GM12872 (cell line): ENCODE results near the gene GPR108.

ENCODE experiments used
- CTCF ChIP-seq: IDR thresholded peaks from 3 replicates; pipeline ENCODE4 v1.5.1; 2011; ENCODE audit warnings: low read depth, mild to moderate bottlenecking, low read length, moderate library complexity; ENCODE audit not compliant: insufficient read depth

The GPR108 gene

GRCh38 chr19:6723108-6723618, 14.2 kb downstream of the GPR108 start:
- TF ChIP-seq CTCF, result no peak

DNA sequence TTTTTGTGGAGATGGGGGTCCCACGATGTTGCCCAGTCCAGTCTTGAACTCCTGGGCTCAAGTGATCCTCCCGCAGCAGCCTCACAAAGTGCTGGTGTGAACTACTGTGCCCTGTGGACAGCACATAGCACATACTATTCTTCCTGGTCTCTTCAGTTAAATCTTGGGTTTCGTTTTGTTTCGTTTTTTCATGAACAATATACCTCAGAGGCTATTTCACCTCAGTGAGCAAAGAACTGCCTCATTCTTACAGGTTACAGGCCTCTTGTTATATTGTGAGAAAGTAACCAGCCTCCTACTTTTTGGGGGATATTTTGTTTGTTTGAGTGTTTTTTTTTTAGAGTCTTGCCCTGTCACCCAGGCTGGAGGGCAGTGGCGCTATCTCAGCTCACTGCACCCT, 15.6 kb downstream of the GPR108 start:
- TF ChIP-seq CTCF, result no peak

GRCh38 chr19:6721138-6721474, 16.3 kb downstream of the GPR108 start:
- TF ChIP-seq CTCF, result no peak

DNA sequence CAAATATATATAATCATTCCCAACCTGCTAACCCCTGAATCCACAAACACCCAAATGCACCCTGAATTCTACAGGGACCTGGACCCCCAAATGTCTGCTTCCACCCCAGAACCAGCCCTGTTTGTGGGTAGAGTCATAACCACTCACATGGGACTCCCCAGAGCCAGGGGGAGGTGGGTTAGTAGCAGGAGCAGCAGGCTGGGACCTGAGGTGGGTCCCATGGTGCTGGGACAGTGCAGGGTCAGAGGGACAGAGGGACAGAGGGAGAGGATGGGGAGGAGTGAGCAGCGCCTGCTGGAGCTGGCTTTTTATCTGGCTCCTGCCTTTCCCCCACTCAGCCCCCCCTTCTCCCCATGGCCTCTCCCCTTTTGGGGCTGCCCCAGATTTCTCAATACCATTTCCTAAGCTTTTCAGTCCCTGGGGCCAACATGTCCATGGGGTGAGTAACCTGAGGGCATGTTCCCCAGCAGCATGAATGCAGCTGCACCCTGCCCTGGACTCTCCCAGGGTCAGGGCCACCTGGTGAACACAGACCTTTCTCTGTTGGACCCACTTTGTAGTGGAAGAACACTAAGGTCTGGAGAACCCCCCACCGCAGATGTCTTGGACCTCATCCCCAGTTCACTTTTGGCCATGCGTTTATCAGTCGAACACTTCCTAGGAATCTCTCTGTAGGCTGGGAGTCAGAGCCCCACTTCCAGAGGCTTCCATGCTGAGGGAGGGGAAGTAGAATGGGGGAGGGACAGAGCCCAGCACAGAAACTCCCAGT, 16.8 kb downstream of the GPR108 start, which contains the start of gene C3:
Gene C3 (minus strand): TSS at position 282 of the 769 bp plus-strand sequence. CDS start 61 bp downstream, at position 221.
- TF ChIP-seq CTCF, result no peak

- no peak for TF ChIP-seq CTCF
Observed at GRCh38 chr19:6719992-6720368, 17.4 kb downstream of the GPR108 start.

DNA sequence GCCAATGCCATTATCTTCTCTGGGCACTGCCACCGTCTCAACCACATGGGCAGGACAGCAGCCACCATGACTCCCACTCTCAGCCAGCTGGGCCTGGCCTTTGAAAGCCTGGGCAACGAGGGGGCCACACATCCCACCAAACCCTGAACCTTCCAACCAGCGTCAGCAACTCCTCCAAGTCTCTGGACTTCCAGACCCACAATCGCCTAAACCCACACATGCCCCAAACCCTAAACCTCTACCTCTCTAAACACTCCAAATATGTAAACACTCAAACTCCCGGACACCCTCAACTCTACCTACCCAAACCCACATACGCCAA, 17.9 kb downstream of the GPR108 start:
- no peak for TF ChIP-seq CTCF

- TF ChIP-seq CTCF, result no peak
Observed at GRCh38 chr19:6718741-6719539, 18.4 kb downstream of the GPR108 start.
